D721Med (cell line): ENCODE data around the gene NRXN3.

ENCODE experiments used
- DNase-seq: peaks from one replicate; pipeline ENCODE4 v3.0.0; 2011; ENCODE audit warnings: low spot score; ENCODE audit not compliant: insufficient read length
- FAIRE-seq: peaks from 2 replicates; lab custom pipeline; 2011; peaks lifted over from hg19 to GRCh38; lab: Jason Lieb, UNC
- CTCF ChIP-seq: IDR thresholded peaks from 2 replicates; pipeline ENCODE4 v1.5.1; 2012; ENCODE audit warnings: mild to moderate bottlenecking, control low read depth; ENCODE audit not compliant: insufficient read depth; ENCODE audit errors: missing control alignments

NRXN3 gene

GRCh38 chr14:78737116-78737515 is 566.9 kb downstream of the NRXN3 start:
- DNase-seq (no peak), FAIRE-seq (no peak)
- TF ChIP-seq CTCF, result no peak

GRCh38 chr14:78737601-78738000 is 567.4 kb downstream of the NRXN3 start:
- DNase-seq, result no peak
- peak; percentile 87 for FAIRE-seq
- no peak for TF ChIP-seq CTCF

GRCh38 chr14:78746086-78746595 is 576.0 kb downstream of the NRXN3 start:
- TF ChIP-seq CTCF, result no peak
- DNase-seq, result no peak

GRCh38 chr14:78747813-78748212 is 577.6 kb downstream of the NRXN3 start:
- FAIRE-seq, result no peak
- DNase-seq, result no peak
- no peak for TF ChIP-seq CTCF

More at GRCh38 chr14:78746086-78746595, 576.0 kb downstream of the NRXN3 start:
- peak; percentile 96 for FAIRE-seq

- FAIRE-seq, result no peak
- TF ChIP-seq CTCF, result no peak
- no peak for DNase-seq
These were observed 582.5 kb downstream of the NRXN3 start for GRCh38 chr14:78752518-78753188.

GRCh38 chr14:78754059-78754458 is 583.9 kb downstream of the NRXN3 start:
- FAIRE-seq (no peak), DNase-seq (no peak)
- no peak for TF ChIP-seq CTCF

GRCh38 chr14:78758333-78758732 is 588.2 kb downstream of the NRXN3 start:
- DNase-seq, result no peak
- FAIRE-seq, result peak; percentile 93
- TF ChIP-seq CTCF, result peak; percentile 85
